Measurements from ENCODE around the gene PRLHR. TPM values are rescaled to one million over a fixed set of nuclear protein-coding genes. Genes with fewer than 3 reads are reported as not detected.

The PRLHR gene
- total RNA-seq, 1 donor from 2014 or later, result not detected

- H3K27ac Mint-ChIP-seq (ENCODE audit: unreplicated experiment), result no peak overlapping the region
- TF ChIP-seq CTCF (IDR thresholded peaks at IDR 0.05), result no peak
- H3K27me3 Mint-ChIP-seq (ENCODE audit: unreplicated experiment), result peaks cover 37% of the 10 kb centered on the region
- H3K9me3 Mint-ChIP-seq (ENCODE audit: unreplicated experiment), result no peaks in the 10 kb centered on the region
- no peak for DNase-seq (ENCODE audit: extremely low spot score, unreplicated experiment)
- H3K4me1 Mint-ChIP-seq (ENCODE audit: unreplicated experiment), result peaks cover 12% of the 10 kb centered on the region
- no peak overlapping the region for H3K4me3 Mint-ChIP-seq (ENCODE audit: unreplicated experiment)
- H3K36me3 Mint-ChIP-seq (ENCODE audit: unreplicated experiment), result no peaks in the 10 kb centered on the region
Measured at GRCh38 chr10:118596426-118597124, 1.1 kb upstream of the PRLHR start.

GRCh38 chr10:118595064-118595420, 406 bp downstream of the PRLHR start:
- Mint-ChIP-seq H3K36me3 (ENCODE audit: unreplicated experiment) (no peaks in the 10 kb centered on the region), H3K27ac (ENCODE audit: unreplicated experiment) (no peak overlapping the region), H3K9me3 (ENCODE audit: unreplicated experiment) (no peaks in the 10 kb centered on the region), H3K4me3 (ENCODE audit: unreplicated experiment) (no peak overlapping the region), H3K27me3 (ENCODE audit: unreplicated experiment) (peaks cover 35% of the 10 kb centered on the region), H3K4me1 (ENCODE audit: unreplicated experiment) (peaks cover 12% of the 10 kb centered on the region)
- no peak for DNase-seq (ENCODE audit: extremely low spot score, unreplicated experiment)
- TF ChIP-seq CTCF (IDR thresholded peaks at IDR 0.05), result no peak

GRCh38 chr10:118594392-118595063, 920 bp downstream of the PRLHR start:
- Mint-ChIP-seq H3K27me3 (ENCODE audit: unreplicated experiment) (peaks cover 35% of the 10 kb centered on the region), H3K36me3 (ENCODE audit: unreplicated experiment) (no peaks in the 10 kb centered on the region), H3K4me1 (ENCODE audit: unreplicated experiment) (peaks cover 12% of the 10 kb centered on the region), H3K4me3 (ENCODE audit: unreplicated experiment) (no peak overlapping the region), H3K27ac (ENCODE audit: unreplicated experiment) (no peak overlapping the region), H3K9me3 (ENCODE audit: unreplicated experiment) (no peaks in the 10 kb centered on the region)
- DNase-seq (ENCODE audit: extremely low spot score, unreplicated experiment), result no peak
- peak; percentile 29 for TF ChIP-seq CTCF (IDR thresholded peaks at IDR 0.05)

DNA sequence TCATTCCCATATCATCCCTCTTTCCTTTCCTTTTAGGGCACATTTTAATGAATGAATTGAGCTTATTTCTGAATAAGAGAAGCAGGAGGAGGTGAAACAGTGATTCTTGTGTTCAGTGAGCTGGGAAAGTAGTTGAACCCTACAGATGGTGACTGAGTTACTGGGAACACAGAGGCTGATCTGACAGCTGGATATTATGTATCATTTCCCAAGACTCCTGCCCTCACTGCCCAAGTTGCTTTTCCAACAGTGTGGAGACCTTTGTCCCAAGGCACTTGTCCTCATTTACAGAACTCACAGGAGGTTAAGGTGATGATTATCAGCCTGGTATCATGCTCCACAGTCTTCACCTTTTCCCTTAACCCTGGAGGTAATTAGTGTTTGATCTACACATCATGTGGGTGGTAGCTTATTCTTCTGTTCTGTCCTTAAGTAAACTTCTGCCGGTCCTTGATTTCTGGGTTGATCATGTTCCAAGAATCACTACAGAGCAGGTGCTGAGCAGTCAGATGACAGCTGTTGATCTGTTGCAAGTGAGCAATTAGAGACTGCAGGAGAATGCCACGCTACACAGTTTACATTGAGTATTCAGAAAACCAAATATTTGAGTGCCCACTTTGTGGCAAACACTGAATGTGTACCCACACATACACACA, 2.6 kb downstream of the PRLHR start:
- Mint-ChIP-seq H3K27ac (ENCODE audit: unreplicated experiment) (no peak overlapping the region), H3K9me3 (ENCODE audit: unreplicated experiment) (no peaks in the 10 kb centered on the region), H3K4me3 (ENCODE audit: unreplicated experiment) (no peak overlapping the region), H3K36me3 (ENCODE audit: unreplicated experiment) (no peaks in the 10 kb centered on the region), H3K27me3 (ENCODE audit: unreplicated experiment) (peaks cover 41% of the 10 kb centered on the region), H3K4me1 (ENCODE audit: unreplicated experiment) (peaks cover 12% of the 10 kb centered on the region)
- TF ChIP-seq CTCF (IDR thresholded peaks at IDR 0.05), result no peak
- DNase-seq (ENCODE audit: extremely low spot score, unreplicated experiment), result no peak

GRCh38 chr10:118590334-118590733, 5.1 kb downstream of the PRLHR start:
- H3K4me1 Mint-ChIP-seq (ENCODE audit: unreplicated experiment), result peaks cover 3% of the 10 kb centered on the region
- H3K36me3 Mint-ChIP-seq (ENCODE audit: unreplicated experiment), result no peaks in the 10 kb centered on the region
- H3K27me3 Mint-ChIP-seq (ENCODE audit: unreplicated experiment), result peaks cover 18% of the 10 kb centered on the region
- no peak for TF ChIP-seq CTCF (IDR thresholded peaks at IDR 0.05)
- no peak for DNase-seq (ENCODE audit: extremely low spot score, unreplicated experiment)
- H3K9me3 Mint-ChIP-seq (ENCODE audit: unreplicated experiment), result no peaks in the 10 kb centered on the region
- no peak overlapping the region for H3K27ac Mint-ChIP-seq (ENCODE audit: unreplicated experiment)
- no peak overlapping the region for H3K4me3 Mint-ChIP-seq (ENCODE audit: unreplicated experiment)
